Gastroesophageal sphincter (tissue), 4 donors: Measurements from ENCODE around the gene YIPF2. TPM values are rescaled to one million over a fixed set of nuclear protein-coding genes. Genes with fewer than 3 reads are reported as not detected.

ENCODE experiments used
- ATAC-seq: fragments of 150-250 bp; one replicate; pipeline ENCODE4 v1.9.1; 2016; ENCODE audit warnings: mild to moderate bottlenecking, moderate library complexity
- H3K27ac ChIP-seq, 4 donors: fragments of 200-600 bp; sonication (generic) in 3 of 4; 1 replicate in 3 of 4; 2 replicates in 1 of 4; pipeline ENCODE4 v1.5.1; 2016 to 2019
- H3K27me3 ChIP-seq: fragments of 200-600 bp; sonication (generic); one replicate; pipeline ENCODE4 v1.5.1; 2019
- H3K36me3 ChIP-seq, 2 donors: fragments of 200-600 bp; sonication (generic); one replicate each; pipeline ENCODE4 v1.5.1; 2019; ENCODE audit warnings: control low read depth in 1 of 2
- H3K4me1 ChIP-seq, 3 donors: fragments of 200-600 bp; sonication (generic); 1 replicate in 2 of 3; 2 replicates in 1 of 3; pipeline ENCODE4 v1.5.1; 2016 to 2019; ENCODE audit warnings: control low read depth in 2 of 3
- H3K4me3 ChIP-seq, 2 donors: fragments of 200-600 bp; sonication (generic); one replicate each; pipeline ENCODE4 v1.5.1; 2019; ENCODE audit warnings: mild to moderate bottlenecking in 1 of 2, moderate library complexity in 1 of 2
- H3K9me3 ChIP-seq, 3 donors: fragments of 200-600 bp; sonication (generic); one replicate each; pipeline ENCODE4 v1.5.1; 2017 to 2019; ENCODE audit warnings: control low read depth in 2 of 3
- CTCF ChIP-seq, 4 experiments: fragments of 200-600 bp in 2 of 4; fragments of 450-650 bp in 2 of 4; sonication (generic) in 1 of 4; IDR thresholded peaks; one replicate each; pipeline ENCODE4 v1.5.1; 2017 to 2019; ENCODE audit warnings: antibody characterized with exemption in 4 of 4, mild to moderate bottlenecking in 2 of 4, moderate library complexity in 2 of 4
- EP300 ChIP-seq: sonication (generic); formaldehyde crosslinking; IDR thresholded peaks from one replicate; pipeline ENCODE4 v1.6.1; 2017; ENCODE audit warnings: antibody characterized with exemption, mild to moderate bottlenecking
- POLR2A ChIP-seq, 2 donors: fragments of 450-650 bp; IDR thresholded peaks; one replicate each; pipeline ENCODE4 v1.6.1; 2017; ENCODE audit warnings: antibody characterized with exemption in 2 of 2, mild to moderate bottlenecking in 2 of 2, moderate library complexity in 1 of 2
- POLR2AphosphoS5 ChIP-seq: sonication (generic); formaldehyde crosslinking; IDR thresholded peaks from one replicate; pipeline ENCODE4 v1.6.1; 2017; ENCODE audit warnings: antibody characterized with exemption
- WGBS, 2 donors: methylation state at CpG; one replicate each; pipeline ENCODE4 v1.1.5; 2018; ENCODE audit warnings: low coverage in 1 of 2; 5-methylcytosine and 5-hydroxymethylcytosine counted together
- total RNA-seq, 4 donors: library from RNA; depleted of rRNA; stranded (reverse); fragments of >200 nt; gene quantifications; one replicate each; pipeline ENCODE4 v1.1.0, GENCODE V29; 2016

YIPF2 gene
- total RNA-seq, 4 donors from 2014 or later, result 25.5 to 47.8 (median 28.1) TPM

DNA sequence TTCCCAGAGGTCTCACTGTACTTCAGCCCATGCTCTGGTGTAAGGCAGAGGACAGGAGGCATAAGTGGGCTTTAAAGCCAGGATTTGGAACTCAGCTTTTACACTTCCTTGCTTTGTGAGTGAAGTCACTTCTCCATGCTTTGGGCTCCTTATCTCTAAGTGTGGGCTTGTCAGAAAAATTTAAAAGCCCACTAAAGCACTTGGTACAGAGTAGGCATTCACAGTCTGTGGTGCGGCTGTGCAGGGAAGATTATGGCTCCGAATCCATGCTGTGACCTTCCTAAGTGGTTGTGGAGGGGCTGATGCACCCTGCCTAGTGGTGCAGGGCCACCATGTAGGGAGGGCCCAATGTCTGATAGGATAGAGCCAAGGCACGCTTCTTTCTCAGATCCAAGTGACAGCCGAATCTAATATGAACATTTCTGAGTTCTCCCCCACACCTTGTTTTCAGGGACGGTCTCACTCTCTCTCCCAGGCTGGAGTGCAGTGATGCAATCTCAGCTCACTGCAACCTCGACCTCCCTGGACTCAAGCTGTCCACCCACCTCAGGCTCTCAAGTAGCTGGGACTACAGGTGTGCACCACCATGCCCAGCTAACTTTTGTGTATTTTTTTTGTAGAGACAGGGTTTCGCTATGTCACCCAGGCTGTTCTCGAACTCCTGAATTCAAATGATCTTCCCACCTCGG is 7.1 kb upstream of the YIPF2 start:
- H3K27ac ChIP-seq, result no peak overlapping the region
- WGBS, 2 donors, result 86 to 90% methylated on average over 2 to 6 of the region's 9 CpGs
- peaks cover 0 to 21% (median 0%) of the 10 kb centered on the region in 3 donors for H3K4me1 ChIP-seq
- H3K27me3 ChIP-seq, result no peaks in the 10 kb centered on the region
- H3K36me3 ChIP-seq, result peaks cover 0 to 25% of the 10 kb centered on the region in 2 donors
- ATAC-seq, result no peak
- TF ChIP-seq POLR2A (IDR thresholded peaks at IDR 0.05), result no peak
- no peak for TF ChIP-seq CTCF (IDR thresholded peaks at IDR 0.05)
- no peak for TF ChIP-seq POLR2AphosphoS5
- TF ChIP-seq EP300, result no peak
- no peaks in the 10 kb centered on the region for H3K9me3 ChIP-seq
- H3K4me3 ChIP-seq, result no peak overlapping the region

GRCh38 chr19:10929402-10929794 is 959 bp upstream of the YIPF2 start:
- Histone ChIP-seq H3K36me3 (peaks cover 0 to 47% of the 10 kb centered on the region in 2 donors), H3K9me3 (no peaks in the 10 kb centered on the region), H3K4me3 (peak overlapping the region; percentile 69 to 99), H3K27me3 (no peaks in the 10 kb centered on the region), H3K27ac (peak overlapping the region in 3 of 4 donors; percentile 87 to 89 (median 88)), H3K4me1 (peaks cover 2 to 45% (median 16%) of the 10 kb centered on the region in 3 donors)
- WGBS, 2 donors, result 7% methylated on average over 3 of the region's 27 CpGs; no CpG with 5 or more reads in 1 of the 2 donors
- TF ChIP-seq POLR2AphosphoS5, result no peak
- TF ChIP-seq CTCF (IDR thresholded peaks at IDR 0.05), result no peak
- TF ChIP-seq POLR2A (IDR thresholded peaks at IDR 0.05), result no peak
- no peak for TF ChIP-seq EP300
- no peak for ATAC-seq

GRCh38 chr19:10927730-10928562 is 493 bp downstream of the YIPF2 start:
- H3K27me3 ChIP-seq, result no peaks in the 10 kb centered on the region
- H3K9me3 ChIP-seq, result no peaks in the 10 kb centered on the region
- peak overlapping the region; percentile 19 to 89 (median 88) for H3K27ac ChIP-seq
- peaks cover 2 to 45% (median 16%) of the 10 kb centered on the region in 3 donors for H3K4me1 ChIP-seq
- ATAC-seq, result peak; percentile 0
- WGBS, 2 donors, result 10 to 100% methylated on average over 1 to 2 of the region's 47 CpGs
- H3K4me3 ChIP-seq, result peak overlapping the region; percentile 69 to 99
- TF ChIP-seq POLR2A (IDR thresholded peaks at IDR 0.05) (no peak), EP300 (no peak), POLR2AphosphoS5 (no peak), CTCF (IDR thresholded peaks at IDR 0.05) (no peak)
- H3K36me3 ChIP-seq, result peaks cover 0 to 53% of the 10 kb centered on the region in 2 donors

DNA sequence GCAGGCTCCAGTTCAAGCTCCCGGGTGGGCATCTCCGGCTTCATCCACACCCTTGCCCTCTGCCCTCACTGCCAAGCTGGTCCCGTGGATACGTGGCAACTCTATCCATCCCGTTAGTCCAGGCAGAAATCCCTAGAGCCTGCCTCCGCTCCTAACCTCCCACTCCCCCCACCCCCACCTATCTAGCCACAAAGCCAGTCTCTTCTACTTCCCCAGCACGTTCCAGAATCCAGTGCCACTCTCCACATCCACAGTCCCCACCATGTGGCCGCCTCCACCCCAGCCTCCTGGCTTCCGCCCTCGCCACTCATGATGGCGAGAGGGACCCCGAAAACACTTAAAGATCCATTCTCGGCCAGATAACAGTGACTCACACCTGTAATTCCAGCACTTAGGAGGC is 3.8 kb downstream of the YIPF2 start:
- no peak overlapping the region for H3K27ac ChIP-seq
- TF ChIP-seq POLR2A (IDR thresholded peaks at IDR 0.05) (no peak), EP300 (no peak), POLR2AphosphoS5 (no peak), CTCF (IDR thresholded peaks at IDR 0.05) (no peak)
- no peak overlapping the region for H3K4me3 ChIP-seq
- H3K9me3 ChIP-seq, result no peaks in the 10 kb centered on the region
- H3K27me3 ChIP-seq, result no peaks in the 10 kb centered on the region
- peaks cover 0 to 69% of the 10 kb centered on the region in 2 donors for H3K36me3 ChIP-seq
- ATAC-seq, result no peak
- peaks cover 1 to 23% (median 11%) of the 10 kb centered on the region in 3 donors for H3K4me1 ChIP-seq
- WGBS, 2 donors, result 60 to 69% methylated on average over 3 to 4 of the region's 13 CpGs
